HL-60 (cell line): ENCODE results near the gene ACP1.

ENCODE experiments used
- DNase-seq, 2 experiments: peaks; one replicate each; pipeline ENCODE4 v3.0.0-alpha.2; 2010 to 2020; ENCODE audit warnings: low read depth in 1 of 2, low spot score in 1 of 2
- H3K27ac ChIP-seq: fragments of 250-450 bp; sonication (Bioruptor Pico); replicated peaks from 2 replicates; pipeline ENCODE4 v1.5.1; 2020; ENCODE audit warnings: mild to moderate bottlenecking, moderate library complexity
- H3K27me3 ChIP-seq: fragments of 250-450 bp; sonication (Bioruptor Pico); 2 replicates; pipeline ENCODE4 v1.5.1; 2021; ENCODE audit warnings: mild to moderate bottlenecking, moderate library complexity; ENCODE audit not compliant: insufficient read depth, poor library complexity, severe bottlenecking
- H3K4me3 ChIP-seq: replicated peaks from 2 replicates; pipeline ENCODE4 v1.5.1; 2011; ENCODE audit warnings: mild to moderate bottlenecking, control low read depth, low read length; ENCODE audit not compliant: insufficient read depth
- GABPA ChIP-seq: IDR thresholded peaks from 2 replicates; pipeline ENCODE4 v1.6.1; 2012; ENCODE audit warnings: low read depth
- POLR2AphosphoS5 ChIP-seq: IDR thresholded peaks from 2 replicates; pipeline ENCODE4 v1.6.1; 2012; ENCODE audit warnings: low read depth
- REST ChIP-seq: IDR thresholded peaks from 2 replicates; pipeline ENCODE4 v1.6.1; 2012; ENCODE audit warnings: low read depth; ENCODE audit not compliant: insufficient replicate concordance
- SPI1 ChIP-seq: IDR thresholded peaks from 2 replicates; pipeline ENCODE4 v1.6.1; 2012; ENCODE audit warnings: low read depth, mild to moderate bottlenecking, borderline replicate concordance
- TF ChIP-seq, protein P1 (sequence below): IDR thresholded peaks from one replicate; pipeline ENCODE4 v1.5.1; 2011; ENCODE audit warnings: low read length, control low read depth, inconsistent platforms; ENCODE audit not compliant: insufficient read depth

The ACP1 gene

DNA sequence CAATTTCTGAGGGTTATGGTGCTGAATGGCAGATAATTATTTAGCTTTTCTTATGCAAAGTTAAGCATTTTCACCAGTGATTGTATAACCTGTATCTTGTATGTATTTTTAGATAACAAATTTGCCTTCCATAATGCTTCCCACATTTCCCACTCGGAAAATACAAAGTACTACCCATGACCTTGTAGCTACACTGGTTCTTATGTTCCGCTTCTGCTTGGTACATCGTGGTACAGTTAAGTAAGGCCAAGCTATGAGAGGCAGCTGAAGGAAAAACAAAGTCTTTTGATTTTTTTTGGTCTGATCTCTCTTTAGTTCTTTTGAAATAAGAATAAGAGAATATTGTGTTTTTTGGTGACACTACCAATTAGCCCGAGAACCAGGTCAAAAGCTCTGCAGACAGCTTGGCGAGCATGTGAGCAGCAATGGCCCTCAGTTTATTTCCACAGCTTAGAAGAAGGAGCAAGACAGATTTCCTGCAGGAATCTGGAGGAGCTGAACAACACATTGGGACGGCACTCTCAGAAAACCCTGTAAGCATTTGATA, 27.7 kb upstream of the ACP1 start:
- no peak for DNase-seq
- TF ChIP-seq GABPA: no peak
- TF ChIP-seq REST: no peak
- TF ChIP-seq, protein P1, sequence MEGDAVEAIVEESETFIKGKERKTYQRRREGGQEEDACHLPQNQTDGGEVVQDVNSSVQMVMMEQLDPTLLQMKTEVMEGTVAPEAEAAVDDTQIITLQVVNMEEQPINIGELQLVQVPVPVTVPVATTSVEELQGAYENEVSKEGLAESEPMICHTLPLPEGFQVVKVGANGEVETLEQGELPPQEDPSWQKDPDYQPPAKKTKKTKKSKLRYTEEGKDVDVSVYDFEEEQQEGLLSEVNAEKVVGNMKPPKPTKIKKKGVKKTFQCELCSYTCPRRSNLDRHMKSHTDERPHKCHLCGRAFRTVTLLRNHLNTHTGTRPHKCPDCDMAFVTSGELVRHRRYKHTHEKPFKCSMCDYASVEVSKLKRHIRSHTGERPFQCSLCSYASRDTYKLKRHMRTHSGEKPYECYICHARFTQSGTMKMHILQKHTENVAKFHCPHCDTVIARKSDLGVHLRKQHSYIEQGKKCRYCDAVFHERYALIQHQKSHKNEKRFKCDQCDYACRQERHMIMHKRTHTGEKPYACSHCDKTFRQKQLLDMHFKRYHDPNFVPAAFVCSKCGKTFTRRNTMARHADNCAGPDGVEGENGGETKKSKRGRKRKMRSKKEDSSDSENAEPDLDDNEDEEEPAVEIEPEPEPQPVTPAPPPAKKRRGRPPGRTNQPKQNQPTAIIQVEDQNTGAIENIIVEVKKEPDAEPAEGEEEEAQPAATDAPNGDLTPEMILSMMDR: no peak
- TF ChIP-seq SPI1: no peak
- no peak for TF ChIP-seq POLR2AphosphoS5
- Histone ChIP-seq H3K27me3 (no peaks in the 10 kb centered on the region), H3K27ac (no peak overlapping the region), H3K4me3 (no peak overlapping the region)

DNA sequence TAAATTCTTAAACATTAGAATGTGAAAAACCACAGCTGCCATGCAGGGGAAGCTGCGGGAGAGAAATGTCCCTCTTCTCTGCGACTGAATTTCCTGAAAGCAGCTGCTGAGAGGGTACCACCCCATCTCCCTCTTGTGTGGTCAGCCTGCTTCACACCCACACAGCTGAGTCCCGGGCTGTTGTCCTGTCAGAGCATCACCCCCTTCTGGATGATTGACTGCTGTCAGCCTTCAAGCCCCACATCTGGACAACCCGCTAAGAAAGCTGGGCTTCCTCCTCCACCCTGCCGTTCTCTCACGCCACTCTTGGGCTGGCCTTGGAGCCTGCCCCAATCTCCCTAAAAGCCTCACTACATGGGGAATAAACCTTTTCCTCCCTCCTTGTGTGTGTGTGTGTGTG, 26.9 kb upstream of the ACP1 start:
- DNase-seq: no peak
- TF ChIP-seq REST (no peak), GABPA (no peak), SPI1 (no peak), POLR2AphosphoS5 (no peak)
- TF ChIP-seq, protein P1: no peak
- Histone ChIP-seq H3K4me3 (no peak overlapping the region), H3K27me3 (no peaks in the 10 kb centered on the region), H3K27ac (no peak overlapping the region)

DNA sequence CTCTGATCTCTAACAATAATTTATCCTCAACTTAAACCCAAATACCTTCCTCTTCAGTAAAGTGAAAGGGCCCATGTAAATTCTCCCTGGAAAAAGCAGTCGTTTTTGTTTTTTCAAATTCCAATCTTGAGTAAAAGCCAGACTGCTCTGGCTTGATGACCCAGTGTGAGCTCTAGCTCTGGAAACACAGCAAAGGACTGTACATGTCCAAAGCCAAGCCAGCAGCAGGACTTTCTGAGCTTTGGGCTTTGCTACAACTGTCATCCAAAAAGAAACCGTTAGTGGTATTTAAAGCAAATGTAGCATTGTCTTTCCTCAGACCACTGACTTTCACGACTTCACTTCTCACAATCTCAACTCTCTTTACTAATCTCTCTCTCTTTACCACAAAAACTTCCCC, 26.3 kb upstream of the ACP1 start:
- Histone ChIP-seq H3K27ac (no peak overlapping the region), H3K4me3 (no peak overlapping the region), H3K27me3 (no peaks in the 10 kb centered on the region)
- DNase-seq: no peak
- TF ChIP-seq GABPA: no peak
- TF ChIP-seq REST: no peak
- TF ChIP-seq, protein P1: no peak
- TF ChIP-seq SPI1: no peak
- TF ChIP-seq POLR2AphosphoS5: no peak
